Stimulated activated CD4-positive, alpha-beta T cell treated with anti-CD3 and anti-CD28 coated beads, TNF-alpha, amount 100 ng/mL, for 24 hours (primary cell): ENCODE measurements around the gene PKMYT1.

Experiments used
- DNase-seq, 3 experiments: peaks; one replicate each; pipeline ENCODE4 v3.0.0-alpha.2; 2020; ENCODE audit warnings: low read depth in 3 of 3

The PKMYT1 gene

DNA sequence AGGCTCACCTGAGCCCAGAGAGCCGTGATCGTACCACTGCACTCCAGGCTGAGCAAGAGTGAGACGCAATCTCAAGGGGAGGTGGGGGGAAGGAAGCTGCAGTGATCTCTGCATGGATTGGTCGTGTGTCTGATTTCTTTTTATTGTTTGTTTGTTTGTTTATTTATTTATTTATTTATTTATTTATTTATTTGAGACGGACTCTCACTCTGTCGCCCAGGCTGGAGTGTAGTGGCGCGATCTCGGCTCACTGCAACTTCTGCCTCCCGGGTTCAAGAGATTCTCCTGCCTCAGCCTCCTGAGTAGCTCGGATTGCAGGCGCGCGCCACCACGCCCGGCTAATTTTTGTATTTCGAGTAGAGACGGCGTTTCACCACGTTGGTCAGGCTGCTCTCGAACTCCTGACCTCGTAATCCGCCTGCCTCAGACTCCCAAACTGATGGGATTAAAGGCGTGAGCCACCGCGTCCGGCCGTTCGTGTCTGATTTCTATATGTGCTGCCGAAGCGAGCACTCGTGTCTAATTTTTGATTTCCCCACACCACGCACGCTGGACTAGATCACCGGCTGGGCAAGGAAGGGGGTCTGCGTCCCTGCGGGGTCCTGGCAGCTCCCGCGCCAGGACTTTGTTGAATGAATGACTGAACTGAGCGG is 39.5 kb upstream of the PKMYT1 start:
- DNase-seq, result no peak

DNA sequence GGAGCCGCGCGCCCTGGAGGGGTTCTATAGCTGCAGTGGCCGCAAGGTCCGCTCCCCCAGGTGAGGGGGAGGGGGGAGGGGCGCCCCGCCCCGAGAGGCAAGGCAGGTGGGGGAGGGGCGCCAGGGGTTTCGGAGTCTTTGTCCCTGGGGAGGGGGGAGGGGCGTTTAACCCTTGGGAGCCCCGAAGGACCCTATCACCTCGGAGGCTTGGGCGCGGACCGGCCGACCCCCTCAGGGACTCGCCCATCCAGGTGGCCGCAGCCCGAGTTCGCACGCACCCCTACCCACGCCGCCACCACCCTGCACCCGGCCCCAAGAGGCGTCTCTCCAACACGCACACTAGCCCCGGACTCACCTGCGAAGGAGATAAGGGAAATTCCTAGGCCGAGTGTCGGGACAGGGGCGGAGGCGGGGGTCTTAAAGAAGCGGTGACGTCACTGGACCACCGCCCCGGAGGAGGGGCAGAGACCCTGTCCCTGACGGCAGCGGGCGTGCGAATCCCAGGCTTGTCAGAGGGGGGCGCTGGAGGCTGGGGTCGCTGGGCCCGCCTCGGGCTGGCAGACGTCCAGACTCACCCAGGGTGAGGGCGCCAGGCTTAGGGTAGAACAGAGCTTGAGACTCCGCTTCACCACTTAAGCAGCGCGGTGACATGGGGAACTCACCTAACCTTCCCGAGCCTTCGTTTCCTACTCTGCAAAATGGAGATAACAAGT is 37.7 kb upstream of the PKMYT1 start, which contains the start of gene CLDN6:
CLDN6 (minus strand) TSS at position 390 of the 713 bp plus-strand sequence. CDS start 2,162 bp downstream, outside the sequence.
- DNase-seq, result peak in 1 of 3 experiments; percentile 37

- no peak for DNase-seq
Measured at GRCh38 chr16:3017344-3017743, 37.1 kb upstream of the PKMYT1 start.

DNA sequence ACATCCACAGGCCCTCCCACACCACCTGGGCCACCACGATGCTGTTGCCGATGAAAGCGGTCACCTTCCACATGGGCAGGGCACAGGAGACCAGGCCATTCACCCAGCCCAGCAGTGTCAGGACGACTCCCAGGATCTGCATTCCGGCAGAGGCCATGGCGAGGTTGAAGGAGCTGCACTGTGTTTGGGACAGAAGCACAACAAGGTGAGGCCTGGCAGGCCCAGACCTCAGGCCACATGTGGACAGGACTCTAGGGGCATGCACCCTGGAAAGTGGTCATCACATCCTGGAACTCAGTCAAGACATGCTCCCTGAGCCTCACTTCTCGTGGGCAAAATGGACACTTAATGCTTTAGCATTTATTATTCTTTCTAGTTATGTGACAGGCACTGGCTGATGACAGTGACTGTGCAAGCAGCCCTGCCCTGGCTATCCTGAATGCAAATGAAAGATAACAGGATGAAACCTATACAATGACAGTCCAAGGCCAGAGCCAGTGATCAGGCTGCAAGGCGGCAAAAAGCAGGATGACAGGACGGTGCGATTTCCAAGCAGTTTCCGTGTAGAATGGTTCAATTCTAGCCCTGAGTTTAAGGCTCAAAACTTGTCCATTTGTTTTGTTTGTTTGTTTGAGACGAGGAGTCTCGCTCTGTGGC is 35.7 kb upstream of the PKMYT1 start:
- no peak for DNase-seq

- DNase-seq, result no peak
Measured at GRCh38 chr16:3014971-3015370, 34.7 kb upstream of the PKMYT1 start.

DNA sequence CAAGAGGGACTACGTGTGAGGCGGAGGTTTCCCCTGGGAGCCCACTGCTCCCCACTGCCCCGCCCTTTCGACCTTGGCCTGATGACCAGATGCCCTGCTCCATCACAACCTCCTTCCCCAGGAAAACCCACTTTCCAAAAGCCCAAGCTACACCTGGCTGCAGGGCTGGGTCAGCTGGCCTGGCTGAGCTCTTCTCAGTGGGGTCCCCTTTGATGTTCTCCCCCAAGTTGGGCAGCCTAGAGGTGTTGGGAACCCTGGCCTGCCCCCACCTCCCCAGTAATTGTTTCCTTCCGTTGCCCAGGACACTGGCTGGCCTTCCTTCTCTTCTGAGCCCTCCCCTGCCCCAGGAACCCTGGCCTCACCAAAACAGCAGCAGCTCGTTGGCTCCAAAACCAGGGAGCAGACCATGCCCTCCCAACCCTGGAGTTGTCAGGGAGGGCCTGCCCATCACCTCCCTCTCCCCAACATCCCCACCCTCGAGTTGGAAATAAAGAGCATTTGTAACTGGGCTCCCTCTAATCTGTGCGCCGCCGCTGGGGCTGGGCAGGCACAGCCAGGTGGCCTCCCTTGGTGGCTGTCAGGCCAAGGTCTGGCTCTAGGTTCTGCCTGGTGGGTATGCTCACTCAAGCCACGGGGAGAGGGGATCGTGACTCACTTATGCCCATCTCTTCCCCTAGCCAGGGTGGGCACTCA is 33.9 kb upstream of the PKMYT1 start:
- no peak for DNase-seq

DNA sequence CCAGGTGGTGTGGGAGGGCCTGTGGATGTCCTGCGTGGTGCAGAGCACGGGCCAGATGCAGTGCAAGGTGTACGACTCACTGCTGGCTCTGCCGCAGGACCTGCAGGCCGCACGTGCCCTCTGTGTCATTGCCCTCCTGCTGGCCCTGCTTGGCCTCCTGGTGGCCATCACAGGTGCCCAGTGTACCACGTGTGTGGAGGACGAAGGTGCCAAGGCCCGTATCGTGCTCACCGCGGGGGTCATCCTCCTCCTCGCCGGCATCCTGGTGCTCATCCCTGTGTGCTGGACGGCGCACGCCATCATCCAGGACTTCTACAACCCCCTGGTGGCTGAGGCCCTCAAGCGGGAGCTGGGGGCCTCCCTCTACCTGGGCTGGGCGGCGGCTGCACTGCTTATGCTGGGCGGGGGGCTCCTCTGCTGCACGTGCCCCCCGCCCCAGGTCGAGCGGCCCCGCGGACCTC is 33.3 kb upstream of the PKMYT1 start:
- DNase-seq, result no peak

DNA sequence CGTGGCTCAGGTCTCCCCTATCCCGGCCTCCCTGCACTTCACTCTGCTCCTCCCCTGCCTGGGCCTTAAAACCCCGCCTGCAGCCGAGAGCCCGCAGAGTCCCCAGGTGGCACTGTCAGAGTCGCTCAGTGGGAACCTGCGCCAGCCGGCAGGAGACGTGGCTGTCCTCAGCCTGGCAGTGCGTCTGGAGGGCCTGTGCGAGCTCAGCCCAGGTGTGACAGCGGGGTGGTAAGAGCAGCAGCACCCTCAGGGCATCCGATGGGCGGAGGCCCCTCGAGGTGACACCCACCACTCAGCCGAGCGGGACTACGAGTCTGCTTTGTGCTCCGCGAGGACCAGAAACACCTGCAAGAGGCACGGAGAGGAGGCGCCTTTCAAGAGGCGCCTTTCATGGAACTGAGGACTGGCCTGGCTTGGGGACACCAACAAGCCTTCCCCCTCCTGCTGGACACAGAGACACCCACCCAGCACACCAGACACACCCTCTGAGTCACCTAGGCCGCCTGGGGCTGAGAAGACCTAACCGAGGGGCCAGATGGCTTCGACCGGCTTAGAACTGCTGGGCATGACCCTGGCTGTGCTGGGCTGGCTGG is 32.7 kb upstream of the PKMYT1 start, which contains the start of gene CLDN9:
CLDN9 (plus strand) TSS at position 96 of the 593 bp plus-strand sequence; CDS start at position 536, 440 bp downstream.
- DNase-seq, result no peak

DNA sequence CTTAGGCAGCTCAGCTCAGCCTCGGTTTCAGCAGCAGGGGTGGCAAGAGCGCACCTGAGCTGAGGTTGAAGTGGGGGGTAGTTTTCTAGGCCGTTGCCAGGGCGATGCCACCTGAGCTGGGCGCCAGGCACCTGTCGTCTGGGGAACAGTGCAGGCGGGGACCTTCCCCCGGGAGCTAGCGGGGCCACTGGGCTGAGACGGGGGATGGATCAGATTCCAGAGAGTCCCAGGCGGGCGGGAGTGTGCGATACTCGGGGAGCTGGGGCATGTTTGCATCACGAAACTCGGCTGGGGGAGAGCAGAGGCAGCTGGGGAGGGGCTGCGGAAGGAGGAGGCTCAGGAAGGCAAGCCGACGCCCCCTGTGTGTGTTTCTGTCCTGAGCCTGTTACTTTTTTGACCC is 32.0 kb upstream of the PKMYT1 start:
- no peak for DNase-seq

- no peak for DNase-seq
Measured at GRCh38 chr16:3010510-3010909, 30.3 kb upstream of the PKMYT1 start.

DNA sequence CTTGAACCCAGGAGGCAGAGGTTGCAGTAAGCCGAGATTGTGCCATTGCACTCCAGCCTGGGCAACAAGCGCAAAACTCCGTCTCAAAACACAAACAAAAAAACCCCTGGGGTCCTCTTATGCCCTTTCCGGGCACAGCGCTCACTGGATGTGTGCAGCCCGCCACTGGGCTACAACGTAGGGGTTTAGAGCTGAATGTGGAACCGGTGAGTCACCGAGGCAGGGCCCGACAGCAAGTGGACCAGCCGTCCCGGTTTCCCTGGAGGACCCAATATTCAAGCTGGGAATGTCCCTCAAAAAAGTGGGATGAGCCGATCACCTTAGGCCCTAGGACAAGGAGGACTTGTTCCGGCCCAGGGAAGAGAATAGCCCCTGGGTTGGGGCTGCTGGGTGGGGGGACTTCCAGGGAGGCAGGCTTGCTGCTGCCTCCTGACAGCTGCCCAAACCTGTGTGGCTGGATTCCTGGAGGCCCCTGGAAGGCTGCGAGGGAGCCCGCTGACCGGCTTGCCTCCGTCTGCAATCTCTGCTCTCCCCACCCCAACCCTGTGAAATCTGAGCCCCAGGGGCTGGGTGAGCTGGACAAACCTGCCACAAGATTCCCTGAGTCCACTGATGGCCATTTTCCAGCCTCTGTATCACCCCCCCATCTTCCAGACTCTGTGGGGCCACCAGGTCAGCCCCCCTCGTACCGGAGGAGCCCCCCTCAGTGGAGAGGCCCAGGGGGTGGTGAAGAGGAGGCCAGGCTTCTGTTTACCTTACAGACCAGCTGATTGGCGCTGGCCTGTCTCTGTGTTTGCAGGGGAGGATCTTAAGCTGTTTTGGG is 29.5 kb upstream of the PKMYT1 start:
- DNase-seq, result no peak

DNA sequence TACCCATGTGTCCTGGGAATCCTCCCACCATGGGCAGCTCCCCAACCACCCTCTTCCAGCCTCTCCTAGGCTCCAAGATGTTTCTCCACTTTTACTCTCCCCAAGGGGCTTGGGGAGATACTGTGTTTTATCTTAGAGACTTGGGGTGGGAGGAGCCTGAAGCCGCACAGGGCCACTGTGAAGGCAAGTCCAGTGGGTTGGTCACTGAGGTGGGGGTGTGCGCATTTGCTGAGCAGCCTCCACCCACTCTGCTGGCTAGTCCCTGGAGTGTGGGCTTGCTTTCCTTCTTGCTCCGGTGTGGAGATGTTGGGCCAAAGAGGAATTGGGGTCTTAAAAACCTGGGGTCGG is 28.4 kb upstream of the PKMYT1 start:
- DNase-seq, result no peak

DNA sequence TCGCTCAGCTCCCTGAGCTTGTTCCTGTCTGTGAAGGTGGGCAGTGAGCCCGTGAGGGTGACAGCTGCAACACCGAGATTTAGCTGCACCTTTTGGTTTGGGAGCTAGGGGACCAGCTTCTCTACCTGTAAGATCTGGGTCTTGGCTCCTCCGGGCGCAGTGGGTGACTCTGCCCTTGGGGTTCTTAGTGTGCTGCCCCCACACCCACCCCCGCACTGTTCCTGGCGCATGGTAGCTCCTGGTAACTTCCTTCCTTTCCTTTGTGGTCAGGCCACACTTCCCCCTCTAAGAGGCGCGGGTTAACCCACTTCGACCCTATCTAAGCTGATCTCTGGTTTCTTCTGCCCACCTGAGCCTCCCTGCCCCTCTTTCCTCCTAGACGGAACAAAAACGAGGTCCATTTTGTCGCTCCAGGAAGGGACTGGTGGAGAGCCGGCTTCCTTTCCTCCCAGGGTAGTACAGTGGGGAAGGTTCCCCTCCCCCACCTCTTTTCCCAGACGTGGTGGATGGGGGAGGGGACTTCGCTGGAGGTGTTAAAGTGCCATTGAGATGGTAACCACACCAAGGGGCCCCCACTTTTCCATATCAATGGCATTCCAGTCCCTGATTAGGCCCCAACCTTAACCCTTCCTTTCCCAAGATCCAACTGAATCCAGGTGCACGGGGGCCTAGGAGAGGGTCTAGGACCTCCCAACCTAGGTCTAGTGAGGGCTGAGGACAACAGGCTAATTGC is 27.9 kb upstream of the PKMYT1 start:
- DNase-seq, result no peak

GRCh38 chr16:3007059-3007956 is 27.1 kb upstream of the PKMYT1 start:
- DNase-seq, result no peak

GRCh38 chr16:3004781-3005284 is 24.6 kb upstream of the PKMYT1 start:
- DNase-seq, result no peak

DNA sequence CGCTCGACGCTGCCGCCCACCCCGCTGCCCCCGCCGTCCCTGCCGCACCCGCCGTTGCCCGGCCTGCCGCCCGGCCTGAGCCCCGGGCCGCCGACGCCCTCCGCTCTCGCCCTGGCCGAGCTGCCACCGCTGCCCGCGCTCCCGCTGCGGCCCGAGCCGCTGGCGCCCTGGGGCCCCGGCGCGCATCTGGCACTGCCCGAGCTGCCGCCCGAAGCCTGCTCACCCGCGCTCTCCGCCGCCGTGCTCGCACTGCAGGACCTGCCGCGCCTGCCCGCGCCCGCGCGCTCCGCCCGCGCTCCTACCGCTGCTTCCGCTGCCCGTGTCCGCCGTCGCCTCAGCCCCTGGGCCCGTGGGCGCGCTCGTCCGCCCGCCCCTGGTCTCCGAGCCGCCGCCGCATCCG is 24.1 kb upstream of the PKMYT1 start:
- no peak for DNase-seq

GRCh38 chr16:3003582-3004270 is 23.5 kb upstream of the PKMYT1 start:
- DNase-seq, result peak; percentile 92 to 97 (median 93)

- DNase-seq, result no peak
Measured at GRCh38 chr16:3001316-3001715, 21.1 kb upstream of the PKMYT1 start.
